ENCODE results near the gene ANKRD30B. TPM values are rescaled to one million over a fixed set of nuclear protein-coding genes. Genes with fewer than 3 reads are reported as not detected.
"Not testable (repeated sequence)": the region's sequence is repeated elsewhere in the genome, so short reads cannot be mapped to it uniquely, and the experiment has no call there.

ANKRD30B gene
- total RNA-seq, 6 donors from 2014 or later, result not detected

- H3K4me1 ChIP-seq, result peaks cover 0 to 6% (median 0%) of the 10 kb centered on the region in 4 donors
- ATAC-seq (ENCODE audit: low FRiP score in 2 of 2), result no peak
- WGBS, 2 donors, result 41 to 54% methylated on average over 9 to 15 of the region's 15 CpGs
Observed at GRCh38 chr18:14748496-14748895, 524 bp downstream of the ANKRD30B start.

GRCh38 chr18:14763566-14763965 is 15.6 kb downstream of the ANKRD30B start:
- not testable (repeated sequence) for H3K27me3 ChIP-seq; DNase-seq; H3K4me3 ChIP-seq; H3K36me3 ChIP-seq; H3K27ac ChIP-seq; H3K4me1 ChIP-seq; H3K9me3 ChIP-seq; ATAC-seq (ENCODE audit: low FRiP score in 2 of 2)
- WGBS, 2 donors, result 78% methylated on average over 5 of the region's 5 CpGs

More at GRCh38 chr18:14748496-14748895, 524 bp downstream of the ANKRD30B start:
- peaks cover 0 to 3% (median 0%) of the 10 kb centered on the region in 4 donors for H3K9me3 ChIP-seq
- H3K4me3 ChIP-seq, result no peak overlapping the region
- TF ChIP-seq POLR2A (IDR thresholded peaks at IDR 0.05) (no peak), CTCF (IDR thresholded peaks at IDR 0.05) (no peak), POLR2AphosphoS5 (IDR thresholded peaks at IDR 0.05) (no peak), EP300 (IDR thresholded peaks at IDR 0.05) (no peak)
- no peak overlapping the region for H3K27ac ChIP-seq
- peak in 1 of 2 donors; percentile 70 for DNase-seq
- no peaks in the 10 kb centered on the region for H3K27me3 ChIP-seq
- H3K36me3 ChIP-seq, result no peaks in the 10 kb centered on the region

- Histone ChIP-seq H3K36me3 (no peaks in the 10 kb centered on the region), H3K9me3 (no peaks in the 10 kb centered on the region), H3K27me3 (no peaks in the 10 kb centered on the region), H3K27ac (no peak overlapping the region), H3K4me3 (no peak overlapping the region), H3K4me1 (no peaks in the 10 kb centered on the region)
- TF ChIP-seq POLR2AphosphoS5 (IDR thresholded peaks at IDR 0.05) (no peak), EP300 (IDR thresholded peaks at IDR 0.05) (no peak)
- DNase-seq, result no peak
- ATAC-seq (ENCODE audit: low FRiP score in 2 of 2), result no peak
Observed at GRCh38 chr18:14767474-14767873, 19.5 kb downstream of the ANKRD30B start.

GRCh38 chr18:14768241-14768640 is 20.3 kb downstream of the ANKRD30B start:
- no peaks in the 10 kb centered on the region for H3K4me1 ChIP-seq
- no peak for ATAC-seq (ENCODE audit: low FRiP score in 2 of 2)
- no peaks in the 10 kb centered on the region for H3K36me3 ChIP-seq
- no peak overlapping the region for H3K27ac ChIP-seq
- no peaks in the 10 kb centered on the region for H3K27me3 ChIP-seq
- H3K4me3 ChIP-seq, result no peak overlapping the region
- no peak for DNase-seq
- TF ChIP-seq EP300 (IDR thresholded peaks at IDR 0.05) (no peak), POLR2AphosphoS5 (IDR thresholded peaks at IDR 0.05) (no peak), POLR2A (IDR thresholded peaks at IDR 0.05) (no peak), CTCF (IDR thresholded peaks at IDR 0.05) (no peak)
- H3K9me3 ChIP-seq, result no peaks in the 10 kb centered on the region
- WGBS, 2 donors, result 10 to 27% methylated on average over 1 of the region's 1 CpG

GRCh38 chr18:14769381-14769780 is 21.4 kb downstream of the ANKRD30B start:
- no peak for TF ChIP-seq POLR2A (IDR thresholded peaks at IDR 0.05)
- TF ChIP-seq EP300 (IDR thresholded peaks at IDR 0.05), result no peak
- TF ChIP-seq CTCF (IDR thresholded peaks at IDR 0.05), result no peak
- no peak for TF ChIP-seq POLR2AphosphoS5 (IDR thresholded peaks at IDR 0.05)
- 78 to 85% methylated on average over 2 of the region's 2 CpGs for WGBS, 2 donors
- Histone ChIP-seq H3K4me1 (no peaks in the 10 kb centered on the region), H3K4me3 (no peak overlapping the region), H3K9me3 (no peaks in the 10 kb centered on the region), H3K36me3 (no peaks in the 10 kb centered on the region), H3K27me3 (no peaks in the 10 kb centered on the region), H3K27ac (no peak overlapping the region)
- DNase-seq (no peak), ATAC-seq (ENCODE audit: low FRiP score in 2 of 2) (no peak)

GRCh38 chr18:14776801-14777200 is 28.8 kb downstream of the ANKRD30B start:
- Histone ChIP-seq H3K4me3 (no peak overlapping the region), H3K36me3 (no peaks in the 10 kb centered on the region), H3K27me3 (no peaks in the 10 kb centered on the region), H3K27ac (no peak overlapping the region), H3K9me3 (no peaks in the 10 kb centered on the region), H3K4me1 (no peaks in the 10 kb centered on the region)
- WGBS, 2 donors, result 63 to 68% methylated on average over 2 of the region's 2 CpGs
- ATAC-seq (ENCODE audit: low FRiP score in 2 of 2) (no peak), DNase-seq (no peak)
- TF ChIP-seq CTCF (IDR thresholded peaks at IDR 0.05) (no peak), POLR2A (IDR thresholded peaks at IDR 0.05) (no peak), POLR2AphosphoS5 (IDR thresholded peaks at IDR 0.05) (no peak), EP300 (IDR thresholded peaks at IDR 0.05) (no peak)
